ENCODE measurements around the gene DLGAP1. TPM values are rescaled to one million over a fixed set of nuclear protein-coding genes. Genes with fewer than 3 reads are reported as not detected.
"Not testable (repeated sequence)": the region's sequence is repeated elsewhere in the genome, so short reads cannot be mapped to it uniquely, and the experiment has no call there.

Gene DLGAP1
- polyA plus RNA-seq, 1 experiment: 0.09 TPM

- TF ChIP-seq, protein P1, sequence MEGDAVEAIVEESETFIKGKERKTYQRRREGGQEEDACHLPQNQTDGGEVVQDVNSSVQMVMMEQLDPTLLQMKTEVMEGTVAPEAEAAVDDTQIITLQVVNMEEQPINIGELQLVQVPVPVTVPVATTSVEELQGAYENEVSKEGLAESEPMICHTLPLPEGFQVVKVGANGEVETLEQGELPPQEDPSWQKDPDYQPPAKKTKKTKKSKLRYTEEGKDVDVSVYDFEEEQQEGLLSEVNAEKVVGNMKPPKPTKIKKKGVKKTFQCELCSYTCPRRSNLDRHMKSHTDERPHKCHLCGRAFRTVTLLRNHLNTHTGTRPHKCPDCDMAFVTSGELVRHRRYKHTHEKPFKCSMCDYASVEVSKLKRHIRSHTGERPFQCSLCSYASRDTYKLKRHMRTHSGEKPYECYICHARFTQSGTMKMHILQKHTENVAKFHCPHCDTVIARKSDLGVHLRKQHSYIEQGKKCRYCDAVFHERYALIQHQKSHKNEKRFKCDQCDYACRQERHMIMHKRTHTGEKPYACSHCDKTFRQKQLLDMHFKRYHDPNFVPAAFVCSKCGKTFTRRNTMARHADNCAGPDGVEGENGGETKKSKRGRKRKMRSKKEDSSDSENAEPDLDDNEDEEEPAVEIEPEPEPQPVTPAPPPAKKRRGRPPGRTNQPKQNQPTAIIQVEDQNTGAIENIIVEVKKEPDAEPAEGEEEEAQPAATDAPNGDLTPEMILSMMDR (IDR thresholded peaks at IDR 0.05; ENCODE audit: low read depth, low read length): no peak
- Histone ChIP-seq H3K9me3 (ENCODE audit: control insufficient read depth, insufficient read depth, low read length) (no peaks in the 10 kb centered on the region), H3K27ac (ENCODE audit: low read depth, low read length) (peak overlapping the region; percentile 100), H3K27me3 (ENCODE audit: control insufficient read depth, insufficient read depth, low read length) (no peaks in the 10 kb centered on the region), H3K4me3 (ENCODE audit: low read depth, low read length) (peak overlapping the region; percentile 57)
- no peak for DNase-seq (ENCODE audit: low read depth, low spot score)
- POLR2A ChIA-PET: interaction anchor here (0.9 to 2.5 kb wide), 13 partner anchors 8 to 356 kb away, joined by 3 to 29 read pairs (median 9); no protein-coding TSS in a partner anchor
- CTCF ChIA-PET: interaction anchor here (0.8 to 2.6 kb wide), 5 partner anchors 10 to 394 kb away, joined by 3 to 25 read pairs (median 11); no protein-coding TSS in a partner anchor
Observed at GRCh38 chr18:3604235-3604497, 850.9 kb downstream of the DLGAP1 start.

- TF ChIP-seq, protein P1 (IDR thresholded peaks at IDR 0.05; ENCODE audit: low read depth, low read length): no peak
- H3K4me3 ChIP-seq (ENCODE audit: low read depth, low read length): peak overlapping the region; percentile 57
- POLR2A ChIA-PET: interaction anchor here (0.6 to 2.5 kb wide), 18 partner anchors 8 to 355 kb away, joined by 3 to 29 read pairs (median 6); no protein-coding TSS in a partner anchor
- CTCF ChIA-PET: interaction anchor here (0.8 to 2.6 kb wide), 7 partner anchors 10 to 395 kb away, joined by 3 to 25 read pairs (median 7); no protein-coding TSS in a partner anchor
- DNase-seq (ENCODE audit: low read depth, low spot score): peak; percentile 91
- no peaks in the 10 kb centered on the region for H3K9me3 ChIP-seq (ENCODE audit: control insufficient read depth, insufficient read depth, low read length)
- H3K27me3 ChIP-seq (ENCODE audit: control insufficient read depth, insufficient read depth, low read length): no peaks in the 10 kb centered on the region
- H3K27ac ChIP-seq (ENCODE audit: low read depth, low read length): peak overlapping the region; percentile 100
Observed at GRCh38 chr18:3603421-3604234, 851.5 kb downstream of the DLGAP1 start.

DNA sequence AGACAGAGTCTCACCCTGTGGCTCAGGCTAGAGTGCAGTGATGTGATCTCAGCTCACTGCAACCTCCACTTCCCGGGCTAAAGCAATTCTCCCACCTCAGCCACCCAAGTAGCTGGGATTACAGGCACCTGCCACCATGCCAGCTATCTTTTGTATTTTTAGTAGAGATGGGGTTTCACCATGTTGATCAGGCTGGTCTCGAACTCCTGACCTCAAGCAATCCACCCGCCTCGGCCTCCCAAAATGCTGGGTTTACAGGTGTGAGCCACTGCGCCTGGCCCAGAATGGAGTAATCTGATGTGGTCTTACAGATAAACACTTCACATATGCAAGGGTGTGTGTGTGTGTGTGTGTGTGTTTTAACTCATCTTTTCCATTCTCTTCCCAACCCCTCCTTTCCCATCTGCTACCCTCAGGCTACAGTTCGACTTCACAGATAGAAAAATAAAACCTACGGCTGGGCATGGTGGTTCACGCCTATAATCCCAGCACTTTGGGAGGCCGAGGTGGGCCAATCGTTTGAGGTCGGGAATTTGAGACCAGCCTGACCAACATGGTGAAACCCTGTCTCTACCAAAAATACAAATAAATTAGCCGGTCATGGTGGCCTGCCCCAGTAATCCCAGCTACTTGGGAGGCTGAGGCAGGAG, 853.9 kb downstream of the DLGAP1 start:
- POLR2A ChIA-PET: interaction anchor here (0.7 kb wide), 1 partner anchor 65 kb away, joined by 3 read pairs; no protein-coding TSS in a partner anchor
- H3K27me3 ChIP-seq (ENCODE audit: control insufficient read depth, insufficient read depth, low read length); H3K9me3 ChIP-seq (ENCODE audit: control insufficient read depth, insufficient read depth, low read length); H3K27ac ChIP-seq (ENCODE audit: low read depth, low read length); DNase-seq (ENCODE audit: low read depth, low spot score); H3K4me3 ChIP-seq (ENCODE audit: low read depth, low read length); CTCF ChIA-PET: not testable (repeated sequence)

DNA sequence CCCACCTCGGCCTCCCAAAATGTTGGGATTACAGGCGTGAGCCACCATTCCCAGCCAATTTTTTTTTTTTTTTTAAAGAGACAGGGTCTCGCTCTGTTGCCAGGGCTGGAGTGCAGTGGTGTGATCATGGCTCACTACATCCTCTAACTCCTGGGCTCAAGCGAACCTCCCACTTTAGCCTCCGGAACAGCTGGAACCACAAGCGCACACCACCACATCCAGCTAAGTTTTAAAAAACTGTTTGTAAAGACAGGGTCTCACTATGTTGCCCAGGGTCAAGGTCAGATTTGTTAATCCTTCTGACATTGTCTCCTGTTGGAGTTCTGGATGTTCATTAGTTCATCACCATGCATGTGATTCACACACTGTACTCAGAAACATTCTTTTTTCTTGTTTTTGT, 855.2 kb downstream of the DLGAP1 start:
- no peak overlapping the region for H3K27ac ChIP-seq (ENCODE audit: low read depth, low read length)
- no peaks in the 10 kb centered on the region for H3K27me3 ChIP-seq (ENCODE audit: control insufficient read depth, insufficient read depth, low read length)
- DNase-seq (ENCODE audit: low read depth, low spot score): no peak
- no peaks in the 10 kb centered on the region for H3K9me3 ChIP-seq (ENCODE audit: control insufficient read depth, insufficient read depth, low read length)
- H3K4me3 ChIP-seq (ENCODE audit: low read depth, low read length): no peak overlapping the region
- ChIA-PET CTCF (interaction anchor here (1.3 kb wide), 1 partner anchor 66 kb away, joined by 5 read pairs; no protein-coding TSS in a partner anchor), POLR2A (no interaction called here)
- TF ChIP-seq, protein P1 (IDR thresholded peaks at IDR 0.05; ENCODE audit: low read depth, low read length): no peak

DNA sequence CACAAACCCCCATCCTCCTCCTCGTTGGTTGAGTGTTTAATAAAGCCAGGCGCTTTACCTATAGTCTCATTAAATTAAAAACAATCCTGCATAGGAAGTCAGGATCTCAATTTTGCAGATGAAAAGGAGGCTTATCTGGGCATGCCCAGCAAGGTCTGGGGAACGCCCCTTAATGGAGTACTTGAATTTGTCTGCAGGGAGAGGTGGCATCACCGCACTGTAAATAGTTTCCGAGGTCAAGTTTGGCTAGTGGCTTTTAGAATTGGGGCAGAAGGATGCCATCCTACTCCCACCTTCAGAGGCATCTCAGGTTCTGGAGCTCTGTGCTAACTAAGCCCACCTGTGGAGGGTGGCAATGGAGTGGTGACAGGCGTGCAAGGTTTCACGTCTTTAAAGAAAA, 855.9 kb downstream of the DLGAP1 start:
- ChIA-PET POLR2A (no interaction called here), CTCF (interaction anchor here (1.3 kb wide), 1 partner anchor 67 kb away, joined by 5 read pairs; no protein-coding TSS in a partner anchor)
- no peak overlapping the region for H3K4me3 ChIP-seq (ENCODE audit: low read depth, low read length)
- H3K9me3 ChIP-seq (ENCODE audit: control insufficient read depth, insufficient read depth, low read length): no peaks in the 10 kb centered on the region
- H3K27ac ChIP-seq (ENCODE audit: low read depth, low read length): no peak overlapping the region
- TF ChIP-seq, protein P1 (IDR thresholded peaks at IDR 0.05; ENCODE audit: low read depth, low read length): no peak
- H3K27me3 ChIP-seq (ENCODE audit: control insufficient read depth, insufficient read depth, low read length): no peaks in the 10 kb centered on the region
- no peak for DNase-seq (ENCODE audit: low read depth, low spot score)

Data from AG04450 (cell line).